Fibroblast of skin of left biceps (primary cell): ENCODE data around the gene DPP7.

Source experiments
- DNase-seq, 2 experiments: peaks; one replicate each; pipeline ENCODE4 v3.0.0-alpha.2; 2013; ENCODE audit warnings: low read depth in 2 of 2

Gene DPP7

GRCh38 chr9:137111788-137112563, 2.6 kb downstream of the DPP7 start:
- no peak for DNase-seq

DNA sequence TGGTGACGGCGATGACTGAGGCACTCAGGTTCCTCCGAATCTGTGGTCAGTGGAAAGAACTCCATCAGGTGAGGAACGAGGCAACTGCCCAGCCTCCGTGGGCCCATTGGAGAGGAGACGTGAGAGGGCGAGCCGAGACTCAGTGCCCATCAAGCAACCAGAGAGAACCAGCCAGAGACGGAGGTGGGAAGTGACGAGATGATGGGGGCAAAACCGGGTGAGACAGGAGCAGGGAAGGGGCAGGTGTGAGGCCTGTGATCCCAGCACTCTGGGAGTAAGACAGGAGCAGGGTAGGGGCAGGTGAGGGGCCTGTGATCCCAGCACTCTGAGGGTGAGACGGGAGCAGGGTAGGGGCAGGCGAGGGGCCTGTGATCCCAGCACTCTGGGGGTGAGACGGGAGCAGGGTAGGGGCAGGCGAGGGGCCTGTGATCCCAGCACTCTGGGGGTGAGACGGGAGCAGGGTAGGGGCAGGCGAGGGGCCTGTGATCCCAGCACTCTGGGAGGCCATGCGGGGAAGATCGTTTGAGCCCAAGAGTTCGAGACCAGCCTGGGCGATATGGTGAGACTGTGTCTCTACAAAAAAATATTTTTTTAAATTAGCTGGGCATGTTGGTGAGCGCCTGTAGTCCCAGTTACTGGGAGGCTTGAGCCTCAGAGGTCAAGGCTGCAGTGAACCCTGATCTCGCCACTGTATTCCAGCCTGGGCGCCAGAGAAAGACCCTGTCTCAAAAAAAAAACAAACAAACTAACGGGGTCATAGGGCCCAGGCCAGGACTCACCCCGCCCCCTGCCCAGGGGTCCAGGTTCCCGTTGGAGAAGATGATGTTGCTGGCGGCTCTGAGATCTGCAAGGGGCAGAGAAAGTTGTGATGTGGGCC, 3.4 kb downstream of the DPP7 start:
- DNase-seq: no peak

DNA sequence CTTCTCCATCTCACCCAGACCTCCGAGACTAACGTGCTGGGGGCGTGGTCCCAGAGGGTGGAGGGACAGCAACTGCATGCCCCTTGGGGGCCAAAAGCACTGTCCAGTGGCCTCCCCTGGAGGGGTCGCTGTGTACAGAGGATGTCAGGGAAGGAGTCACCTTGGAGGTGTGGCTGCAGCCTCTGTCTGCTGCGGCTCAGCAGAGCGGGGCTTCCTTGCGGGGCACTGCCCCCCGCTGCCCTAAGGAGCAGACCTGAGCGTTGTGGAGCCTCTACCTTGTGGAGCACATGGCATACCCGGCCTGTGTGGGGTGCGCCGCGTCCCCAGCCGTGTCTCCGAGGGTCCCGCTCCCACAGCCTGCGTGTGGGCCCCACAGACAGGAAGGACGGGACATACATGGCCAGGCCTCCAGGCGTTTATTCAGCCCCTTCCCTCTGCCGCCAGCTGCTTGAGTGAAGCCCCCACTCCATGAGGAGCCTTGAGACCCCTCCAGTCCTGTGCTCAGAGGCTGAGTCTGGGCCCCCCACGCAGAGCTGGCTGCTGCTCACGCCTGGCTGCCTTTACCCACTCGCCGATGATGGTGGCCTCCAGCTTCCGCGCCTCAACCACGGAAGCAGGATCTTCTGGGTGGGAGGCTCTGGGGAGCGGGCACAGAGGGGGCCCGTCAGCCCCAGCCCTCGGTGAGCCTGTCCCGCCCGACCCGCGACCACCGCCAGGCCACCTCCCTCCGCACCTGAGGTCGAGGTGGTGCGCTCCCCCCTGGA, 4.2 kb downstream of the DPP7 start:
- DNase-seq: no peak

- no peak for DNase-seq
Measured at GRCh38 chr9:137109250-137110146, 5.0 kb downstream of the DPP7 start.

DNA sequence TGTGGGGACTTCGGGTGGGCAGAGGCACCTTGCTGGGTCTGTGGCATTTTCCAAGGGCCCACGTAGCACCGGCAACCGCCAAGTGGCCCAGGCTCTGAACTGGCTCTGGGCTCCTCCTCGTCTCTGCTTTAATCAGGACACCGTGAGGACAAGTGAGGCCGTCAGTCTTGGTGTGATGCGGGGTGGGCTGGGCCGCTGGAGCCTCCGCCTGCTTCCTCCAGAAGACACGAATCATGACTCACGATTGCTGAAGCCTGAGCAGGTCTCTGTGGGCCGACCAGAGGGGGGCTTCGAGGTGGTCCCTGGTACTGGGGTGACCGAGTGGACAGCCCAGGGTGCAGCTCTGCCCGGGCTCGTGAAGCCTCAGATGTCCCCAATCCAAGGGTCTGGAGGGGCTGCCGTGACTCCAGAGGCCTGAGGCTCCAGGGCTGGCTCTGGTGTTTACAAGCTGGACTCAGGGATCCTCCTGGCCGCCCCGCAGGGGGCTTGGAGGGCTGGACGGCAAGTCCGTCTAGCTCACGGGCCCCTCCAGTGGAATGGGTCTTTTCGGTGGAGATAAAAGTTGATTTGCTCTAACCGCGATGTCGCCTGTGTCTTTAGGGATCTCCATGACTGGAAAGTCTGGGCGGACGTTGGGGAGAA, 5.8 kb downstream of the DPP7 start:
- no peak for DNase-seq

GRCh38 chr9:137107982-137108381, 6.6 kb downstream of the DPP7 start:
- DNase-seq: no peak

DNA sequence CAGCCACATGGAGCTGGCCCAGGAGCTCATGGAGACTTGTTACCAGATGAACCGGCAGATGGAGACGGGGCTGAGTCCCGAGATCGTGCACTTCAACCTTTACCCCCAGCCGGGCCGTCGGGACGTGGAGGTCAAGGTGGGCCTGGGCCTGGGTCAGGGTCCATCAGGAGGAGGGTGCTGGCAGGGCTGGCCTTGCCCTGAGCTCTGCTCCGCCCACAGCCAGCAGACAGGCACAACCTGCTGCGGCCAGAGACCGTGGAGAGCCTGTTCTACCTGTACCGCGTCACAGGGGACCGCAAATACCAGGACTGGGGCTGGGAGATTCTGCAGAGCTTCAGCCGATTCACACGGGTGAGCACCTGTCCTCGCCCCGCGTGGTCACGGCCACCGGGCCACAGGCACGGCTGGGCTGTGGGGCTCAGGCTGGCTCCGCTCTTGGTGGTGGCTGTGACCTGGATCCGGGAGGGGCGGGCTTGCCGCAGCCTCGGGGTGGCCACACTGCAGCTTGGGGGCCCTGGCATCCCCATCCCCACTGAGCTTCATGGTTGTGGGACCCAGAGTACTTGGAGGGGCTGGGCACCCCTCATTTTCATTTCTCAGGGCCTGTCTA, 7.1 kb downstream of the DPP7 start:
- DNase-seq: no peak

- DNase-seq: no peak
Measured at GRCh38 chr9:137106662-137107250, 7.8 kb downstream of the DPP7 start.

DNA sequence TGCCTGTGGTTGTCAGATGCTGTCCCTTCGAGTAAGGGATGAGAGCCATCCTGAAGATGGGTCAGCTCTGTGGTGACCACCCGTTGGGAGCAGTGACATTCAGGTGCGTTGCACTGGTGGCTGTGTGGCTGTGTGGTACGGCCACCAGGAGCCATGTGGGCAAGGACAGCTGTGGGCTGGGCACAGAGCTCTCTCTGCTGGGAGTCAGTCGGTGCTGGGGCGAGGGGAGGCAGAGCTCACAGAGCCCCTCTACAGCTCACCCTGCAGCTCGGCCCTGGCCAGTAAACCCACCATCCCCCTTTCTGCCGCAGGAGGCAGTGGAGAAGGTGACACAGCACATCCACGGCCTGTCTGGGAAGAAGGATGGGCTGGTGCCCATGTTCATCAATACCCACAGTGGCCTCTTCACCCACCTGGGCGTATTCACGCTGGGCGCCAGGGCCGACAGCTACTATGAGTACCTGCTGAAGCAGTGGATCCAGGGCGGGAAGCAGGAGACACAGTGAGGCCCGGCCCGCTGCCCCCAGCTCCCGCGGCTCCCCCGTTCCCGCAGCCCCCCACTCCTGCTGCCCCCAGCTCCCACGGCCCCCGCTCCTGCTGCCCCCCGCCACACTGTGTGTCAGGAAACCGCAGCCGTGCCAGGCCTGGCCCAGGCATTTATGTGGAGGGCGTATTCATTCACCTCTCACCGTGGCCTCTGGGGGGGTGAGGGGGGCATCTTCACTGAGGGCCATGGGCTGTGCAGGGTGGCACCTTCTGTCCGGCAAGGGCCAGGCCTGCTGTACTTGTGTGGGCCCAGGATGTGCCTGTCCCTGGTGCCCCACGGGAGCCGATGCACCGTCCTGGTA, 8.5 kb downstream of the DPP7 start:
- no peak for DNase-seq

DNA sequence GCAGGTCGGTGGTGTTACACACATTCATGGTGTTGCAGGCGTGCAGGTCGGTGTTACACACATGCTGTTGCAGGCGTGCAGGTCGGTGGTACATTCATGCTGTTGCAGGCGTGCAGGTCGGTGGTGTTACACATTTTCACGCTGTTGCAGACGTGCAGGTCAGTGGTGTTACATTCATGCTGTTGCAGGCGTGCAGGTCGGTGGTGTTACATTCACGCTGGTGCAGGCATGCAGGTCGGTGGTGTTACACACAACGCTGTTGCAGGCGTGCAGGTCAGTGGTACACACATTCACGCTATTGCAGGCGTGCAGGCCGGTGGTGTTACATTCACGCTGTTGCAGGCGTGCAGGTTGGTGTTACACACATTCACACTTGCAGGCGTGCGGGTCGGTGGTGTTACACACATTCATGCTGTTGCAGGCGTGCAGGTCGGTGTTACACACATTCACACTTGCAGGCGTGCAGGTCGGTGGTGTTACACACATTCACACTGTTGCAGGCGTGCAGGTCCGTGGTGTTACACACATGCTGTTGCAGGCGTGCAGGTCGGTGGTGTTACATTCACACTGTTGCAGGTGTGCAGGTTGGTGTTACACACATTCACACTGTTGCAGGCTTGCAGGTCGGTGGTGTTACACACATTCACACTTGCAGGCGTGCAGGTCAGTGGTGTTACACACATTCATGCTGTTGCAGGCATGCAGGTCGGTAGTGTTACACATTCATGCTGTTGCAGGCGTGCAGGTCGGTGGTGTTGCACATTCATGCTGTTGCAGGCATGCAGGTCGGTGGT, 11.1 kb downstream of the DPP7 start:
- DNase-seq: no peak

DNA sequence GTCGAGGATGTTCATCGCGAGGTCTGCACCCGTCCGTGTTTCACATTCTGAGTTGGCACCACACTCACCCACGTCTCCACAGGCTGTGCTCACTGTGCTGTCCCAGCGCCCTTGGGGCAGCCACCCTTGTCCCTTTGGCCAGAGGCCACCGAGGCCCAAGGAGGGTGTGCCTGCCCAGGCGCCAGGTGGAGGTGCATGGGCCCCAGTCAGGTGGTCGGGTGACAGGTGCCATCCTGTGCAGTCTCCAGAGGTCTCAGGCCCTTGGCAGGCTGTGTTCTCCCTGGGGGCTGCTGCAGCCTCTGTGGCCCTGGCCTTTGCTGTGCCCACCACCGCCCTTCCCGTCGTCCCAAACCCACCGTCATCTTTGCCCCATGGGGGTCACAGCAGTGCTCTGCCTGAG, 15.3 kb downstream of the DPP7 start:
- no peak for DNase-seq

DNA sequence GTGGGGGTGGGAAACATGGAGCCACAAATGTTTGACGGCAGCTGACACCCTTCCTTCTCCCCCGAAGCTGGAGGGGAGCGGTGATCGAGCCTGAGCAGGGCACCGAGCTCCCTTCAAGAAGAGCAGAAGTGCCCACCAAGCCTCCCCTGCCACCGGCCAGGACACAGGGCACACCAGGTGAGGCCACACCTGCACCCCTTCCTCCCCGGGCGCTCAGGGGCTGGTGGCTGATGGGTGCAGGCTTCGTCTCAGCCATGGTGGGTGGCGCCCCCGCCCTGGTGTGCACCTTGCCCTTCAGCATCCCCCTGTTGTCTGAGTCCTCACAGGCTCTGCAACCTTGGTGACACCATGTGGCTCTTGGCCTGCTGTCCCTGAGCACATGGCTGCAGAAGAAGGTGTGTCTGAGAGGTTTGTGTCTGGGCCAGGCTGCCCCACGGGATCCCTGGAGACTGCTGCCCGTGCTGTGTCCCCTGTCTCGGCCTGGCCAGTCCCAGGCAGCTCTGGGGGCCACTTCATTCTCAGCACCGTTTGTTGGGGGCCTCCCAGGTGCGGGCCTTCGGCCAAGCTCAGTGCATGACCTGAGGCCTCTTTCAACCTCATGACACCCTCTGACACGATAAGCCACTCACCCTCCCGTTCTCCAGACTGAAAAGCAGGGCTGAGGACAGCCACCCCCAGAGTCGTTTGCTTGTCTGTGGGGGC, 16.6 kb downstream of the DPP7 start:
- DNase-seq: no peak

DNA sequence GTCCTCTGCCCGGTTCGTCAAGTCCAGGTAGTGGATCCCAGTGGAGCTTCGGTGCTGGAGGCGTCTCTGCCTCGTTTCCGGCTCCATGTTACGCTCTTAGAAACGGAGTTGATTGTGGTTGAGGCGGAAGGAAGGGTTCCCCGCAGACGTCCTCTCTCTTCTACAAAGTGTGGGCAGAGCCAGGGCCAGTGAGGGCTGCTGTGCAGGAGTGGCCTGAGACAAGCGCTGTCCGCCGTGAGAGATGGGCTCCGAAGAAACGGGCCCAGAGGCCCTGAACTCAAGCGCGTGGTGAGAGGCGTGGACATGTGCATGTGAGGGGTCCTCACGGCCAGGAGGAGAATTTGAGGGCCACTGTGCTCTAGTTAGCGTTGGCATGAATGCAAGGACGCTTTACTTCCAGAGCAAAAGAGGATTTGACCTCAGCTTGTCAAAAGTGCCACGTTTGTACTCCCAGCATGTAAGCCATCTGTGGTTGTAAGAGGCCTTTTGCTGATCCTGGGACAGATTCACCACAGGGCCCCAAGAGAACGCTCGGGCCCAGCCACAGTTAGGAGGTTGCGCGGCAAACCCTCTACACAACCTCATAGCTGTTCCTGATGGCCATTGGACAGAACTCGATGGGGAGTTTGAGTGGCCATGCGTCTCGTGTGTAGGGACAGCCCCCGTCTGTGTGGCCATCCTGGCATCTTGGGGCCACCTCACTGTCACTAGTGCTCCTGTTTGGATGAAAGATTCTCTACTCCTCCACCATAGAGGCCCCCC, 17.6 kb downstream of the DPP7 start:
- no peak for DNase-seq

GRCh38 chr9:137095664-137096517, 18.6 kb downstream of the DPP7 start:
- DNase-seq: no peak

- DNase-seq: no peak
Measured at GRCh38 chr9:137089232-137089947, 25.1 kb downstream of the DPP7 start.
